22Rv1 (cell line): Measurements from ENCODE around the gene ARHGEF38.
A peak's percentile ranks its signal among the peaks of the same experiment; 100 is the strongest.
"Not testable (repeated sequence)": the region's sequence is repeated elsewhere in the genome, so short reads cannot be mapped to it uniquely, and the experiment has no call there.

Source experiments
- H3K27ac ChIP-seq: fragments of 450-650 bp; 2 replicates; pipeline ENCODE4 v1.5.1; 2017
- ZFX ChIP-seq: fragments of 450-650 bp; IDR thresholded peaks from 2 replicates; pipeline ENCODE4 v1.6.1; 2017; ENCODE audit warnings: antibody characterized with exemption, borderline replicate concordance
- TF ChIP-seq, protein P1 (sequence below): fragments of 450-650 bp; IDR thresholded peaks from 2 replicates; pipeline ENCODE4 v1.5.1; 2017; ENCODE audit warnings: mild to moderate bottlenecking

The ARHGEF38 gene

GRCh38 chr4:105607876-105608275, 55.5 kb downstream of the ARHGEF38 start:
- H3K27ac ChIP-seq, result no peak overlapping the region
- TF ChIP-seq ZFX, result no peak
- TF ChIP-seq, protein P1, sequence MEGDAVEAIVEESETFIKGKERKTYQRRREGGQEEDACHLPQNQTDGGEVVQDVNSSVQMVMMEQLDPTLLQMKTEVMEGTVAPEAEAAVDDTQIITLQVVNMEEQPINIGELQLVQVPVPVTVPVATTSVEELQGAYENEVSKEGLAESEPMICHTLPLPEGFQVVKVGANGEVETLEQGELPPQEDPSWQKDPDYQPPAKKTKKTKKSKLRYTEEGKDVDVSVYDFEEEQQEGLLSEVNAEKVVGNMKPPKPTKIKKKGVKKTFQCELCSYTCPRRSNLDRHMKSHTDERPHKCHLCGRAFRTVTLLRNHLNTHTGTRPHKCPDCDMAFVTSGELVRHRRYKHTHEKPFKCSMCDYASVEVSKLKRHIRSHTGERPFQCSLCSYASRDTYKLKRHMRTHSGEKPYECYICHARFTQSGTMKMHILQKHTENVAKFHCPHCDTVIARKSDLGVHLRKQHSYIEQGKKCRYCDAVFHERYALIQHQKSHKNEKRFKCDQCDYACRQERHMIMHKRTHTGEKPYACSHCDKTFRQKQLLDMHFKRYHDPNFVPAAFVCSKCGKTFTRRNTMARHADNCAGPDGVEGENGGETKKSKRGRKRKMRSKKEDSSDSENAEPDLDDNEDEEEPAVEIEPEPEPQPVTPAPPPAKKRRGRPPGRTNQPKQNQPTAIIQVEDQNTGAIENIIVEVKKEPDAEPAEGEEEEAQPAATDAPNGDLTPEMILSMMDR, result no peak

DNA sequence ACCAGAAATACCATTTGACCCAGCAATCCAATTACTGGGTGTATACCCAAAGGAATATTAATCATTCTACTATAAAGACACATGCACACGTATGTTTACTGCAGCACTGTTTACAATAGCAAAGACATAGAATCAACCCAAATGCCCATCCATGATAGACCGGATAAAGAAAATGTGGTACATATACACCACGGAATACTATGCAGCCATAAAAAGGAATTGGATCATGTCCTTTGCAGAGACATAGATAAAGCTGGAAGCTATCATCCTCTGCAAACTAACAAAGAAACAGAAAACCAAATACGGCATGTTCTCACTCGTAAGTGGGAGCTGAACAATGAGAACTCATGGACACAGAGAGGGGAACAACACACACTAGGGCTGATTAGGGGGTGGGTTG, 57.4 kb downstream of the ARHGEF38 start:
- not testable (repeated sequence) for H3K27ac ChIP-seq

DNA sequence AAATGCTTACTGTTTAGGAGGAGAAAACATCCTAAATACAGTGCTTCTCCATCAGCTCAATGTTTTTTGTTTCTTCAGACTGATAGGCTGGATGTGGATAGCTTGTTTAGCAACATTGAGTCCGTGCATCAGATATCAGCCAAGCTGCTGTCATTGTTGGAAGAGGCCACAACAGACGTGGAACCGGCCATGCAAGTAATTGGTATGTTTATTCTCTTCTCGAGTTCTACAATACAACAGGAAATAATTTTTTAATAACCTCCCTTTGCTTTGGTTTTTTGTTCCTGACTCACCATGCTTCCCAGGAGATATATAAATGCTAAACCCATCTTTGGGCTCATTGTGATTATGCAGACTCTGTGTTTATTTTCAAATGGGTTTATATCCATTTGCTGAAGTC, 60.9 kb downstream of the ARHGEF38 start:
- no peak for TF ChIP-seq ZFX
- TF ChIP-seq, protein P1, result no peak
- peak overlapping the region; percentile 48 for H3K27ac ChIP-seq

GRCh38 chr4:105619188-105619931, 66.9 kb downstream of the ARHGEF38 start:
- no peak for TF ChIP-seq ZFX
- TF ChIP-seq, protein P1, result no peak

DNA sequence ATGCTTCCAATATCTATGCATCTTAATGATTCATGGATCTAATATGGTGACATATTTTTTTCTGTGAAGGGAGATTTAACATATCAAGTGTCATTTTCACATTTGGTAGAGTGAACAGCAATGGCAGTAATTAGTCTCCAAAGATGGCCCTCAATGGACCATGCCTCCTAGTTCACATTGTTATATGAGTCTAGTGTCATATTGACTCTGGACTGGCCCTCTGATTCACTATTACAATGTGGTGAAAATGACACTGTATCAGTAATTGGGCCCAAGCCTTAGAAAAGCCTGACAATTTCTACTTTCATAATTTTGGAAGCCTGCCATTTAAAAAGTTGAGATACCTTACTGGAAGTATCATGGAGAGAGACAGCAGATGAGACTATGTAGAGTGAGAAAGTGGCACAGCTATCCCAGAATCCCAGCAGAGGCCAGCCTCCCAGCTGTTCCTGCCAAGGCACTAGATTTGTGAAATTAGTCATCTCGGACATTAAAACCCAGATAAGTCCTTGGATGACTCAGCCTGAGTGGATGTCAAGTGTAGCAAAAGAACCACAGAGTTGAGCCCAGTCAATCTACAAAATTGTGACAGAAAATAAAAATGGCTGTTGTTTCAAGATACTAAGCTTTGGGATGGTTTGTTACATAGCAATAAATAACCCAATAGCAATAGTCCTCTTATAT, 68.4 kb downstream of the ARHGEF38 start:
- TF ChIP-seq ZFX, result no peak
- TF ChIP-seq, protein P1, result no peak
- no peak overlapping the region for H3K27ac ChIP-seq

More at GRCh38 chr4:105619188-105619931, 66.9 kb downstream of the ARHGEF38 start:
- peak overlapping the region; percentile 43 for H3K27ac ChIP-seq

- H3K27ac ChIP-seq, result no peak overlapping the region
- TF ChIP-seq, protein P1, result no peak
- no peak for TF ChIP-seq ZFX
Measured at GRCh38 chr4:105622269-105622668, 69.8 kb downstream of the ARHGEF38 start.

- no peak for TF ChIP-seq ZFX
- TF ChIP-seq, protein P1, result no peak
- no peak overlapping the region for H3K27ac ChIP-seq
Measured at GRCh38 chr4:105623099-105623498, 70.7 kb downstream of the ARHGEF38 start.
